Measurements from ENCODE around the gene NKTR.

NKTR gene

GRCh38 chr3:42690766-42691680, 90.5 kb downstream of the NKTR start:
- WGBS, 2 donors (ENCODE audit: extremely low coverage in 2 of 2, insufficient read length in 2 of 2, insufficient replicate concordance in 1 of 2), result no CpG with 5 or more reads among the region's 10 CpGs
- H3K23ac ChIP-seq (ENCODE audit: low read depth, low read length, poor library complexity), result no peak overlapping the region
- no peak overlapping the region for H2BK12ac ChIP-seq (ENCODE audit: low read length)
- peaks cover 0 to 8% of the 10 kb centered on the region in 2 donors for H3K4me1 ChIP-seq (ENCODE audit: control insufficient read depth in 2 of 2, insufficient read depth in 1 of 2, low read depth in 1 of 2, low read length in 2 of 2)
- H3K9me3 ChIP-seq (replicated peaks in 1 of 2; ENCODE audit: control insufficient read depth in 2 of 2, insufficient read depth in 1 of 2, low read depth in 1 of 2, low read length in 2 of 2), result no peaks in the 10 kb centered on the region
- no peak overlapping the region for H2BK120ac ChIP-seq (ENCODE audit: low read depth, low read length)
- no peak overlapping the region for H3K4me2 ChIP-seq (ENCODE audit: insufficient read depth, low read length, poor library complexity, severe bottlenecking)
- DNase-seq (ENCODE audit: low spot score), result no peak
- no peaks in the 10 kb centered on the region for H3K36me3 ChIP-seq (replicated peaks in 1 of 2; ENCODE audit: control insufficient read depth in 2 of 2, insufficient read depth in 2 of 2, low read length in 2 of 2)
- no peaks in the 10 kb centered on the region for H3K79me1 ChIP-seq (ENCODE audit: low read depth, low read length)
- H2BK5ac ChIP-seq (ENCODE audit: low read length), result no peak overlapping the region
- no peak overlapping the region for H3K14ac ChIP-seq (ENCODE audit: low read length)
- H3K4ac ChIP-seq (ENCODE audit: low read length), result no peak overlapping the region
- H4K91ac ChIP-seq (ENCODE audit: low read depth, low read length, poor library complexity), result no peak overlapping the region
- peak overlapping the region; percentile 29 for H3K18ac ChIP-seq (ENCODE audit: low read length)
- H4K8ac ChIP-seq (ENCODE audit: low read depth, low read length), result no peak overlapping the region
- H3K9ac ChIP-seq (ENCODE audit: low read depth, low read length, poor library complexity), result no peak overlapping the region
- no peak overlapping the region for H2BK15ac ChIP-seq (ENCODE audit: low read length)
- no peak overlapping the region for H3K27ac ChIP-seq (replicated peaks; ENCODE audit: low read length)
- H3K27me3 ChIP-seq (ENCODE audit: control insufficient read depth in 3 of 3, insufficient read depth in 3 of 3, low read depth in 1 of 3, low read length in 3 of 3), result peaks cover 0 to 27% (median 0%) of the 10 kb centered on the region in 3 experiments
- H2AK5ac ChIP-seq (ENCODE audit: low read depth, low read length), result no peak overlapping the region
- no peak overlapping the region for H2AFZ ChIP-seq (ENCODE audit: low read length)
- H3K4me3 ChIP-seq (ENCODE audit: low read length in 2 of 2), result no peak overlapping the region

GRCh38 chr3:42691816-42692666, 91.6 kb downstream of the NKTR start:
- H3K4me1 ChIP-seq (ENCODE audit: control insufficient read depth in 2 of 2, insufficient read depth in 1 of 2, low read depth in 1 of 2, low read length in 2 of 2), result peaks cover 0 to 8% of the 10 kb centered on the region in 2 donors
- H3K4me3 ChIP-seq (ENCODE audit: low read length in 2 of 2), result no peak overlapping the region
- H2AK5ac ChIP-seq (ENCODE audit: low read depth, low read length), result peak overlapping the region; percentile 23
- no peak overlapping the region for H3K4ac ChIP-seq (ENCODE audit: low read length)
- H2BK5ac ChIP-seq (ENCODE audit: low read length), result no peak overlapping the region
- no peak overlapping the region for H3K9ac ChIP-seq (ENCODE audit: low read depth, low read length, poor library complexity)
- no peak overlapping the region for H3K27ac ChIP-seq (replicated peaks; ENCODE audit: low read length)
- no peaks in the 10 kb centered on the region for H3K36me3 ChIP-seq (replicated peaks in 1 of 2; ENCODE audit: control insufficient read depth in 2 of 2, insufficient read depth in 2 of 2, low read length in 2 of 2)
- DNase-seq (ENCODE audit: low spot score), result no peak
- no peaks in the 10 kb centered on the region for H3K79me1 ChIP-seq (ENCODE audit: low read depth, low read length)
- no peak overlapping the region for H2BK12ac ChIP-seq (ENCODE audit: low read length)
- no peak overlapping the region for H2AFZ ChIP-seq (ENCODE audit: low read length)
- H3K4me2 ChIP-seq (ENCODE audit: insufficient read depth, low read length, poor library complexity, severe bottlenecking), result no peak overlapping the region
- H3K9me3 ChIP-seq (replicated peaks in 1 of 2; ENCODE audit: control insufficient read depth in 2 of 2, insufficient read depth in 1 of 2, low read depth in 1 of 2, low read length in 2 of 2), result no peaks in the 10 kb centered on the region
- no peak overlapping the region for H4K8ac ChIP-seq (ENCODE audit: low read depth, low read length)
- no peak overlapping the region for H2BK120ac ChIP-seq (ENCODE audit: low read depth, low read length)
- H3K18ac ChIP-seq (ENCODE audit: low read length), result peak overlapping the region; percentile 40
- H3K14ac ChIP-seq (ENCODE audit: low read length), result no peak overlapping the region
- H3K27me3 ChIP-seq (ENCODE audit: control insufficient read depth in 3 of 3, insufficient read depth in 3 of 3, low read depth in 1 of 3, low read length in 3 of 3), result peaks cover 0 to 31% (median 0%) of the 10 kb centered on the region in 3 experiments
- no peak overlapping the region for H4K91ac ChIP-seq (ENCODE audit: low read depth, low read length, poor library complexity)
- no CpG with 5 or more reads among the region's 13 CpGs for WGBS, 2 donors (ENCODE audit: extremely low coverage in 2 of 2, insufficient read length in 2 of 2, insufficient replicate concordance in 1 of 2)
- no peak overlapping the region for H2BK15ac ChIP-seq (ENCODE audit: low read length)
- H3K23ac ChIP-seq (ENCODE audit: low read depth, low read length, poor library complexity), result peak overlapping the region; percentile 21

DNA sequence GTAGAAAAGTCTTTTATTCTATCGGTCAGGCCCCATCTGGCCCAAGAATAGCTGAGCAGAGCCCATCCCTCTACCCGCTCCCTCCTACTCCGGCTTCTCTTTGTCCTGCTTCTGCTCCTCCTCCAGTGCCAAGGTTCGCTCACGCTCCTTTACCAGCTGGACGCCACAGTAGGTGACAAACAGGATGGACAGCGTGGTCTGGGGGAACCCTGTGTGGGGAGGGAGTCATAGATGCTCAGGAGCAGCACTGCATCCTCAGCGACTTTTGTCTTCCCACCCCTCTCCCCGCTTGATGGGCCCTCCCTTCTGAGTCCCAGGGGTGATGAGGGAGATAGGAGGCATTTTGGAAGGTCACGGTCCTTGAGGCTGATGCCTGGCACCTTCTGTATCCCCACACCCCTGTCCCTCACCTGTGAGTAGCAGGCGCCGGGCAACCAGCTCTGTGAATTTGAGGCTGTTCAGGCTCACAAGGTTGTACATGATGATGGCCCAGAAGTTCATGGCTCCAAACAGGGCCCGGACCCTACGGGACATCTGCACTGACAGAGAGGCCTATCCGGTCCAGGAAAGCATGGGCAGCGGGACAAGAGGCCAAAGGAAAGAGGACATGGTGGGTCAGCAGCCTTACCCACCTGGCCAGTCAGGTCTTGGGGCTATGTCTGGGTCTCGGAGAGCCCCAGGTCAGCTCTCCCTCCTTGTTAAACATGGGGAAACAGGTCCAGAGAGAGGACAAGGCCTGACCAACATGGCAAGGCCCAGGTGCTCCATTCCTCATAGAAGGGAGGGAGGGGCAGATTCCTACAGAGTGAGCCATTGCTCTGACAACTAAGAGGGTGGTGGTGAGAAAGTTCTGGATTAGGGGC, 92.4 kb downstream of the NKTR start:
- Histone ChIP-seq H3K14ac (ENCODE audit: low read length) (no peak overlapping the region), H3K4ac (ENCODE audit: low read length) (no peak overlapping the region), H4K8ac (ENCODE audit: low read depth, low read length) (no peak overlapping the region), H3K4me1 (ENCODE audit: control insufficient read depth in 2 of 2, insufficient read depth in 1 of 2, low read depth in 1 of 2, low read length in 2 of 2) (peaks cover 0 to 8% of the 10 kb centered on the region in 2 donors), H3K79me1 (ENCODE audit: low read depth, low read length) (no peaks in the 10 kb centered on the region), H2AK5ac (ENCODE audit: low read depth, low read length) (peak overlapping the region; percentile 23), H2BK15ac (ENCODE audit: low read length) (no peak overlapping the region), H2BK5ac (ENCODE audit: low read length) (no peak overlapping the region), H3K4me3 (ENCODE audit: low read length in 2 of 2) (no peak overlapping the region), H3K27me3 (ENCODE audit: control insufficient read depth in 3 of 3, insufficient read depth in 3 of 3, low read depth in 1 of 3, low read length in 3 of 3) (peaks cover 0 to 35% (median 0%) of the 10 kb centered on the region in 3 experiments), H3K18ac (ENCODE audit: low read length) (no peak overlapping the region), H3K9ac (ENCODE audit: low read depth, low read length, poor library complexity) (no peak overlapping the region), H2AFZ (ENCODE audit: low read length) (no peak overlapping the region), H3K27ac (replicated peaks; ENCODE audit: low read length) (no peak overlapping the region), H3K36me3 (replicated peaks in 1 of 2; ENCODE audit: control insufficient read depth in 2 of 2, insufficient read depth in 2 of 2, low read length in 2 of 2) (no peaks in the 10 kb centered on the region), H2BK120ac (ENCODE audit: low read depth, low read length) (no peak overlapping the region), H3K4me2 (ENCODE audit: insufficient read depth, low read length, poor library complexity, severe bottlenecking) (no peak overlapping the region), H3K23ac (ENCODE audit: low read depth, low read length, poor library complexity) (peak overlapping the region; percentile 21), H2BK12ac (ENCODE audit: low read length) (no peak overlapping the region), H3K9me3 (replicated peaks in 1 of 2; ENCODE audit: control insufficient read depth in 2 of 2, insufficient read depth in 1 of 2, low read depth in 1 of 2, low read length in 2 of 2) (no peaks in the 10 kb centered on the region), H4K91ac (ENCODE audit: low read depth, low read length, poor library complexity) (no peak overlapping the region)
- no peak for DNase-seq (ENCODE audit: low spot score)
- no CpG with 5 or more reads among the region's 17 CpGs for WGBS, 2 donors (ENCODE audit: extremely low coverage in 2 of 2, insufficient read length in 2 of 2, insufficient replicate concordance in 1 of 2)

Data from neuronal stem cell (in vitro differentiated cells).